Measurements from ENCODE around the gene SLC13A3. TPM values are rescaled to one million over a fixed set of nuclear protein-coding genes. Genes with fewer than 3 reads are reported as not detected.
A peak's percentile ranks its signal among the peaks of the same experiment; 100 is the strongest.

SLC13A3 gene
- polyA plus RNA-seq, 1 donor = 3.7 TPM

GRCh38 chr20:46636514-46636913 is 14.7 kb downstream of the SLC13A3 start:
- H3K4me3 ChIP-seq (ENCODE audit: low read length) = no peak overlapping the region
- H3K4me1 ChIP-seq (ENCODE audit: control insufficient read depth, insufficient read depth, low read length) = peaks cover 1% of the 10 kb centered on the region
- H3K36me3 ChIP-seq (ENCODE audit: control insufficient read depth, insufficient read depth, low read length) = no peaks in the 10 kb centered on the region
- no peaks in the 10 kb centered on the region for H3K27me3 ChIP-seq (ENCODE audit: control insufficient read depth, insufficient read depth, low read length)
- no CpG with 5 or more reads among the region's 4 CpGs for WGBS (ENCODE audit: insufficient coverage, low lambda C conversion rate)
- DNase-seq = no peak
- H3K27ac ChIP-seq (ENCODE audit: low read length) = no peak overlapping the region
- H3K9me3 ChIP-seq (ENCODE audit: control insufficient read depth, low read depth, low read length) = no peaks in the 10 kb centered on the region

DNA sequence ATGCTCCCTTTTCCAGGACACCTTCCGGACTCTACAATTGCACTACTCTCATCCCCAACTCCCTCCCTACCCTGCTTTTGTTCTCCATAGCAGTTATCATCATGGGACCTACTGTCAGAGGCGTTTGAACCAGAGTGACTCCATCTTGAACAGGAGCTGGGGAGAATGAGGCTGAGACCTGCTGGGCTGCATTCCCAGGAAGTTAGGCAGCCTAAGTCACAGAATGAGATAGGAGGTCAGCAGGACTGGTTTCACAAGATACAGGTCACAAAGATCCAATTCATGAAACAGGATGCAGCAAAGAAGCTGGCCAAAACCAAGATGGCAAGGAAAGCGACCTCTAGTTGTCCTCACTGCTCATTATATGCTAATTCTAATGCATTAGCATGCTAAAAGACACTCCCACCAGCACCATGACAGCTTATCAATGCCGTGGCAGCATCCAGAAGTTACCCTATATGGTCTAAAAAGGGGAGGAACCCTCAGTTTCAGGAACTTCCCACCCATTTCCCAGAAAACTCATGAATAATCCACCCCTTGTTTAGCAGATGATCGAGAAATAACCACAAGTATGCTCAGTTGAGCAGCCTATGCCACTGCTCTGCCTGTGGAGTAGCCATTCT is 15.6 kb downstream of the SLC13A3 start:
- H3K4me1 ChIP-seq (ENCODE audit: control insufficient read depth, insufficient read depth, low read length) = peaks cover 3% of the 10 kb centered on the region
- H3K27ac ChIP-seq (ENCODE audit: low read length) = no peak overlapping the region
- no peaks in the 10 kb centered on the region for H3K27me3 ChIP-seq (ENCODE audit: control insufficient read depth, insufficient read depth, low read length)
- no peak overlapping the region for H3K4me3 ChIP-seq (ENCODE audit: low read length)
- H3K9me3 ChIP-seq (ENCODE audit: control insufficient read depth, low read depth, low read length) = no peaks in the 10 kb centered on the region
- no CpG with 5 or more reads among the region's 5 CpGs for WGBS (ENCODE audit: insufficient coverage, low lambda C conversion rate)
- no peaks in the 10 kb centered on the region for H3K36me3 ChIP-seq (ENCODE audit: control insufficient read depth, insufficient read depth, low read length)
- no peak for DNase-seq

GRCh38 chr20:46634528-46634927 is 16.7 kb downstream of the SLC13A3 start:
- H3K27me3 ChIP-seq (ENCODE audit: control insufficient read depth, insufficient read depth, low read length) = no peaks in the 10 kb centered on the region
- no peak for DNase-seq
- no peak overlapping the region for H3K27ac ChIP-seq (ENCODE audit: low read length)
- H3K9me3 ChIP-seq (ENCODE audit: control insufficient read depth, low read depth, low read length) = no peaks in the 10 kb centered on the region
- WGBS (ENCODE audit: insufficient coverage, low lambda C conversion rate) = no CpG with 5 or more reads among the region's 6 CpGs
- H3K4me3 ChIP-seq (ENCODE audit: low read length) = no peak overlapping the region
- H3K36me3 ChIP-seq (ENCODE audit: control insufficient read depth, insufficient read depth, low read length) = no peaks in the 10 kb centered on the region
- peaks cover 3% of the 10 kb centered on the region for H3K4me1 ChIP-seq (ENCODE audit: control insufficient read depth, insufficient read depth, low read length)

- WGBS (ENCODE audit: insufficient coverage, low lambda C conversion rate) = 85% methylated on average over 4 of the region's 7 CpGs
- Histone ChIP-seq H3K36me3 (ENCODE audit: control insufficient read depth, insufficient read depth, low read length) (no peaks in the 10 kb centered on the region), H3K9me3 (ENCODE audit: control insufficient read depth, low read depth, low read length) (no peaks in the 10 kb centered on the region), H3K27me3 (ENCODE audit: control insufficient read depth, insufficient read depth, low read length) (no peaks in the 10 kb centered on the region), H3K4me3 (ENCODE audit: low read length) (no peak overlapping the region), H3K27ac (ENCODE audit: low read length) (no peak overlapping the region), H3K4me1 (ENCODE audit: control insufficient read depth, insufficient read depth, low read length) (peaks cover 3% of the 10 kb centered on the region)
- DNase-seq = no peak
Measured at GRCh38 chr20:46631874-46632446, 19.3 kb downstream of the SLC13A3 start.

- H3K4me3 ChIP-seq (ENCODE audit: low read length) = no peak overlapping the region
- no CpG with 5 or more reads among the region's 8 CpGs for WGBS (ENCODE audit: insufficient coverage, low lambda C conversion rate)
- H3K27ac ChIP-seq (ENCODE audit: low read length) = no peak overlapping the region
- no peaks in the 10 kb centered on the region for H3K27me3 ChIP-seq (ENCODE audit: control insufficient read depth, insufficient read depth, low read length)
- no peaks in the 10 kb centered on the region for H3K36me3 ChIP-seq (ENCODE audit: control insufficient read depth, insufficient read depth, low read length)
- peaks cover 3% of the 10 kb centered on the region for H3K4me1 ChIP-seq (ENCODE audit: control insufficient read depth, insufficient read depth, low read length)
- no peaks in the 10 kb centered on the region for H3K9me3 ChIP-seq (ENCODE audit: control insufficient read depth, low read depth, low read length)
- DNase-seq = peak; percentile 58 to 74
Measured at GRCh38 chr20:46631212-46631869, 19.9 kb downstream of the SLC13A3 start.

- Histone ChIP-seq H3K4me3 (ENCODE audit: low read length) (no peak overlapping the region), H3K27ac (ENCODE audit: low read length) (no peak overlapping the region), H3K36me3 (ENCODE audit: control insufficient read depth, insufficient read depth, low read length) (no peaks in the 10 kb centered on the region), H3K4me1 (ENCODE audit: control insufficient read depth, insufficient read depth, low read length) (peaks cover 3% of the 10 kb centered on the region), H3K27me3 (ENCODE audit: control insufficient read depth, insufficient read depth, low read length) (no peaks in the 10 kb centered on the region), H3K9me3 (ENCODE audit: control insufficient read depth, low read depth, low read length) (no peaks in the 10 kb centered on the region)
- 83% methylated on average over 2 of the region's 5 CpGs for WGBS (ENCODE audit: insufficient coverage, low lambda C conversion rate)
- no peak for DNase-seq
Measured at GRCh38 chr20:46630306-46630705, 21.0 kb downstream of the SLC13A3 start.

DNA sequence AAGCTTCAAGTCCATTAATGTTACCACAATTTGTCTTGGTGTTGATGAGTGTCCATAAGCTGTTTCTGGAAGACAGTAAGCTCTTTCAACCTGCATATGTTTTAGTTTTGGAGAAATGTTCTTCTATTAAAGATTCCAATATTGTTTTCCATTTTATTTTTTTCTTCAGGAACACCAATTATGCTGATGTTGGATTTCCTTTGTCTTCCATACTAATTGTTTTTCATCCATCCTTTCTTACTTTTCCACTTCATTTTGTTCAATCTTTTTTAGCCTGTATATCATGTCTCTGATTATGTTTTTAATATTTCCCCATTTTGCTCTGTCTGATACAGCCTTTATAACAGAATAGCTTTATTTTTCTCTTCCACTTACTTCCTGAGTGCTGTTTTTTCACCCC is 21.9 kb downstream of the SLC13A3 start:
- H3K36me3 ChIP-seq (ENCODE audit: control insufficient read depth, insufficient read depth, low read length) = no peaks in the 10 kb centered on the region
- H3K4me1 ChIP-seq (ENCODE audit: control insufficient read depth, insufficient read depth, low read length) = peaks cover 3% of the 10 kb centered on the region

DNA sequence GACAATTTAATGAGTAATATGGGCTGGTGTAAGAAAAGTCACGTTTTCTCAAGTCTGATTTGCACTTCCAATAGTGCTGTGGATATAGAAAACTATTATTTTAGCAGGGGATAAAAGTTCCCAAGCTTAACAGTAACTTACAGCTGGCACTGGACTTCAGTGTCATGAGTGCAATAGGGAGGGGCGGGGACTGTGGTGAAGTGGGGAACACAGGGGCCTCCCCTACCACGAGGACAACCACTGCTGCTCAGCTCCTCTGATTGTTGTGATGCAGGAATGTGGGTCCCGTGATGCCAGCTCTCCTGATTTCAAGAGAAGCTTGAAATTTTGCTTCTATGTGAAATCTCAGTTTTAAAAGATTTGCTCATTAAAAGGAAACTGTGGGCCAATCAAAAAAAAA is 24.0 kb downstream of the SLC13A3 start:
- H3K9me3 ChIP-seq (ENCODE audit: control insufficient read depth, low read depth, low read length) = no peaks in the 10 kb centered on the region
- 70% methylated on average over 2 of the region's 4 CpGs for WGBS (ENCODE audit: insufficient coverage, low lambda C conversion rate)
- no peak overlapping the region for H3K27ac ChIP-seq (ENCODE audit: low read length)
- DNase-seq = no peak
- peaks cover 3% of the 10 kb centered on the region for H3K4me1 ChIP-seq (ENCODE audit: control insufficient read depth, insufficient read depth, low read length)
- H3K4me3 ChIP-seq (ENCODE audit: low read length) = no peak overlapping the region
- no peaks in the 10 kb centered on the region for H3K36me3 ChIP-seq (ENCODE audit: control insufficient read depth, insufficient read depth, low read length)
- H3K27me3 ChIP-seq (ENCODE audit: control insufficient read depth, insufficient read depth, low read length) = no peaks in the 10 kb centered on the region

More for the DNA sequence above, 21.9 kb downstream of the SLC13A3 start:
- no peak for DNase-seq
- no peak overlapping the region for H3K4me3 ChIP-seq (ENCODE audit: low read length)
- no peaks in the 10 kb centered on the region for H3K9me3 ChIP-seq (ENCODE audit: control insufficient read depth, low read depth, low read length)
- H3K27ac ChIP-seq (ENCODE audit: low read length) = no peak overlapping the region
- no peaks in the 10 kb centered on the region for H3K27me3 ChIP-seq (ENCODE audit: control insufficient read depth, insufficient read depth, low read length)

GRCh38 chr20:46626758-46627157 is 24.5 kb downstream of the SLC13A3 start:
- H3K4me3 ChIP-seq (ENCODE audit: low read length) = no peak overlapping the region
- H3K36me3 ChIP-seq (ENCODE audit: control insufficient read depth, insufficient read depth, low read length) = no peaks in the 10 kb centered on the region
- H3K27ac ChIP-seq (ENCODE audit: low read length) = no peak overlapping the region
- peaks cover 3% of the 10 kb centered on the region for H3K4me1 ChIP-seq (ENCODE audit: control insufficient read depth, insufficient read depth, low read length)
- 56% methylated on average over 2 of the region's 4 CpGs for WGBS (ENCODE audit: insufficient coverage, low lambda C conversion rate)
- no peak for DNase-seq
- H3K9me3 ChIP-seq (ENCODE audit: control insufficient read depth, low read depth, low read length) = no peaks in the 10 kb centered on the region
- H3K27me3 ChIP-seq (ENCODE audit: control insufficient read depth, insufficient read depth, low read length) = no peaks in the 10 kb centered on the region

DNA sequence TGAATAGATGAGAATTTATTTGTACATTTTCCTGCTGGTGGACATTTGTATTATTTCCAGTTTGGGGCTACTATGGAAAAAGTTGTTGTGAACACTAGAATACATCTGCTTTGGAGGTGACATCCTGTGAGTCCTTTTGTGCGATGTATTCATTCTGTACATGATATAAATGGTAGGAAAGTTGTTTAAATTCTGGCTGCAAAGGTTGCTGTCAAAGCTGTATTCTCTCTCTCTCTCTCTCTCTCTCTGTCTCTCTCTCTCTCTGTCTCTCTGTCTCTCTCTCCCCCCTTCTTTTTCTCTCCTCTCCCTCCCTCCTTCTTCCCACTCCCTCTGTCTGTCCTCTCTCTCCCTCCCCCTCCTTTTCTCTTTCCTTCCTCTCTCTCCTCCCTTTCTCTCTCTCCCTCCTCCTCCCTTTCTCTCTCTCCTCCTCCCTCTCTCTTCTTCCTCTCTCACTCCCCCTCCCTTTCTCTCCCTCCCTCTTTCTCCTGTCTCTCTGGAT is 25.3 kb downstream of the SLC13A3 start:
- Histone ChIP-seq H3K4me1 (ENCODE audit: control insufficient read depth, insufficient read depth, low read length) (no peaks in the 10 kb centered on the region), H3K27me3 (ENCODE audit: control insufficient read depth, insufficient read depth, low read length) (no peaks in the 10 kb centered on the region), H3K4me3 (ENCODE audit: low read length) (no peak overlapping the region), H3K36me3 (ENCODE audit: control insufficient read depth, insufficient read depth, low read length) (no peaks in the 10 kb centered on the region), H3K27ac (ENCODE audit: low read length) (no peak overlapping the region), H3K9me3 (ENCODE audit: control insufficient read depth, low read depth, low read length) (no peaks in the 10 kb centered on the region)
- WGBS (ENCODE audit: insufficient coverage, low lambda C conversion rate) = no CpG with 5 or more reads among the region's 1 CpG
- no peak for DNase-seq

Measured in large intestine (tissue), 3 donors.